Endothelial cell of umbilical vein (primary cell): Measurements from ENCODE around the gene F5. TPM values are rescaled to one million over a fixed set of nuclear protein-coding genes. Genes with fewer than 3 reads are reported as not detected.

ENCODE experiments used
- BruUV-seq: library from RNA; stranded (reverse); fragments of 400-500 nt; replicated peaks from 2 replicates; lab custom pipeline; 2021; lab: Mats Ljungman, UMichigan
- CTCF ChIA-PET: fragments of 300-600, 350-600 bp; sonication (Branson Sonifier 250); formaldehyde crosslinking; loops from one replicate; lab custom pipeline; 2021; ENCODE audit warnings: antibody characterized with exemption, inconsistent platforms; lab: Charles Lee
- POLR2A ChIA-PET: fragments of 300-600, 350-600 bp; sonication (Branson Sonifier 250); formaldehyde crosslinking; loops from one replicate; lab custom pipeline; 2021; ENCODE audit warnings: antibody characterized with exemption, inconsistent platforms; lab: Charles Lee
- DNase-seq: peaks from one replicate; pipeline ENCODE4 v3.0.0-alpha.2; 2011; ENCODE audit warnings: low read depth, low spot score
- FAIRE-seq: peaks from 2 replicates; lab custom pipeline; 2011; peaks lifted over from hg19 to GRCh38; lab: Jason Lieb, UNC
- H2AFZ ChIP-seq: 2 replicates; pipeline ENCODE4 v1.6.0; 2012; ENCODE audit warnings: low read depth, low read length, control low read depth, inconsistent platforms
- H3K27ac ChIP-seq: 2 replicates; pipeline ENCODE4 v1.5.1; 2011; ENCODE audit warnings: low read depth, mild to moderate bottlenecking, control low read depth, low read length, moderate library complexity; ENCODE audit not compliant: insufficient read depth
- H3K27me3 ChIP-seq, 2 experiments: 2 replicates each; pipeline versions ENCODE4 v1.6.0 to v1.6.1; 2011; ENCODE audit warnings: low read length in 2 of 2, mixed read lengths in 1 of 2; ENCODE audit not compliant: control insufficient read depth in 2 of 2, insufficient read depth in 2 of 2
- H3K36me3 ChIP-seq, 2 experiments: 2 replicates in 1 of 2; 3 replicates in 1 of 2; pipeline ENCODE4 v1.5.1; 2011; ENCODE audit warnings: low read length in 2 of 2, mild to moderate bottlenecking in 1 of 2, moderate library complexity in 1 of 2; ENCODE audit not compliant: control insufficient read depth in 2 of 2, insufficient read depth in 2 of 2; ENCODE audit errors: extremely low read depth in 1 of 2
- H3K4me1 ChIP-seq: 3 replicates; pipeline ENCODE4 v1.5.1; 2011; ENCODE audit warnings: mild to moderate bottlenecking, low read length; ENCODE audit not compliant: control insufficient read depth, insufficient read depth; ENCODE audit errors: extremely low read depth
- H3K4me2 ChIP-seq: 2 replicates; pipeline ENCODE4 v1.6.1; 2011; ENCODE audit warnings: low read length, control low read depth, mixed read lengths; ENCODE audit not compliant: insufficient read depth
- H3K4me3 ChIP-seq, 3 experiments: fragments of 200-600 bp in 1 of 3; sonication (generic), shearing (Covaris generic) in 1 of 3; replicated peaks in 1 of 3; 2 replicates each; pipeline ENCODE4 v1.5.1; 2011 to 2016; ENCODE audit warnings: control low read depth in 3 of 3, low read length in 3 of 3, mild to moderate bottlenecking in 2 of 3, inconsistent platforms in 1 of 3, low read depth in 1 of 3, moderate library complexity in 1 of 3; ENCODE audit not compliant: insufficient read depth in 1 of 3
- H3K79me2 ChIP-seq: 2 replicates; pipeline ENCODE4 v1.6.0; 2012; ENCODE audit warnings: low read length, inconsistent platforms; ENCODE audit not compliant: control insufficient read depth, insufficient read depth
- H3K9ac ChIP-seq: replicated peaks from 2 replicates; pipeline ENCODE3; 2011; ENCODE audit warnings: low read length, control low read depth; ENCODE audit not compliant: insufficient read depth; ENCODE audit errors: extremely low read depth
- H3K9me1 ChIP-seq: replicated peaks from 3 replicates; pipeline ENCODE4 v1.6.0; 2011; ENCODE audit warnings: mild to moderate bottlenecking, low read length; ENCODE audit not compliant: control insufficient read depth, insufficient read depth; ENCODE audit errors: extremely low read depth
- H3K9me3 ChIP-seq: replicated peaks from 2 replicates; pipeline ENCODE4 v1.5.1; 2012; ENCODE audit warnings: low read length, inconsistent platforms; ENCODE audit not compliant: control insufficient read depth, insufficient read depth
- H4K20me1 ChIP-seq: replicated peaks from 2 replicates; pipeline ENCODE3; 2011; ENCODE audit warnings: mild to moderate bottlenecking, low read length; ENCODE audit not compliant: control insufficient read depth, insufficient read depth; ENCODE audit errors: extremely low read depth
- EZH2 ChIP-seq: IDR thresholded peaks from 2 replicates; pipeline ENCODE4 v1.6.1; 2012; ENCODE audit warnings: borderline replicate concordance, low read depth, mild to moderate bottlenecking, moderate library complexity, low read length, inconsistent platforms; ENCODE audit not compliant: severe bottlenecking
- FOS ChIP-seq: IDR thresholded peaks from 2 replicates; pipeline ENCODE4 v1.6.1; 2011; ENCODE audit warnings: mild to moderate bottlenecking, low read length, moderate library complexity, borderline replicate concordance; ENCODE audit not compliant: insufficient read depth
- GATA2 ChIP-seq: IDR thresholded peaks from 2 replicates; pipeline ENCODE4 v1.7.0; 2011; ENCODE audit warnings: low read depth, mild to moderate bottlenecking, moderate library complexity, mixed read lengths, low read length; ENCODE audit not compliant: insufficient read length, insufficient read depth
- JUN ChIP-seq: IDR thresholded peaks from 2 replicates; pipeline ENCODE4 v1.6.1; 2011; ENCODE audit warnings: borderline replicate concordance, low read depth; ENCODE audit not compliant: insufficient read length, insufficient read depth
- POLR2AphosphoS5 ChIP-seq: IDR thresholded peaks from 2 replicates; pipeline ENCODE4 v1.6.1; 2012; ENCODE audit warnings: low read depth, mild to moderate bottlenecking, control low read depth, low read length, moderate library complexity; ENCODE audit not compliant: insufficient read depth
- dilution Hi-C: fragments of 300-500 bp; cut with MboI; formaldehyde crosslinking; loops from one replicate; pipeline ENCODE4 v1.15.0; 2019; ENCODE audit warnings: low sequenced_read_pairs; ENCODE audit not compliant: extremely low pct_ligation_motif_present
- intact Hi-C: fragments of 100-400 bp; cut with micrococcal nuclease; formaldehyde crosslinking; loops from one replicate; pipeline ENCODE4 v1.10.0; 2022
- polyA plus RNA-seq, 4 experiments: library from polyadenylated mRNA; depleted of rRNA in 3 of 4; stranded (reverse) in 3 of 4; unstranded in 1 of 4; fragments of >200 nt; gene quantifications; 2 replicates each; pipeline versions ENCODE4 v1.2.1 to v1.2.3, GENCODE V29; 2011 to 2012; ENCODE audit warnings: missing spikeins in 1 of 4
- total RNA-seq: library from RNA; stranded (reverse); gene quantifications from 2 replicates; pipeline ENCODE4 v1.2.3, GENCODE V29; 2021
- TF ChIP-seq, protein P1 (sequence below), 2 donors: IDR thresholded peaks; 1 replicate in 1 of 2; 2 replicates in 1 of 2; pipeline ENCODE4 v1.5.1; 2011; ENCODE audit warnings: low read length in 2 of 2, mild to moderate bottlenecking in 2 of 2, moderate library complexity in 2 of 2, control low read depth in 1 of 2, inconsistent platforms in 1 of 2, low read depth in 1 of 2; ENCODE audit not compliant: insufficient read depth in 1 of 2; ENCODE audit errors: extremely low read depth in 1 of 2

The F5 gene
- total and polyA plus RNA-seq, 2 donors (not counting 3 experiments of a cell fraction or from before 2014, with no cell fraction given): not detected

DNA sequence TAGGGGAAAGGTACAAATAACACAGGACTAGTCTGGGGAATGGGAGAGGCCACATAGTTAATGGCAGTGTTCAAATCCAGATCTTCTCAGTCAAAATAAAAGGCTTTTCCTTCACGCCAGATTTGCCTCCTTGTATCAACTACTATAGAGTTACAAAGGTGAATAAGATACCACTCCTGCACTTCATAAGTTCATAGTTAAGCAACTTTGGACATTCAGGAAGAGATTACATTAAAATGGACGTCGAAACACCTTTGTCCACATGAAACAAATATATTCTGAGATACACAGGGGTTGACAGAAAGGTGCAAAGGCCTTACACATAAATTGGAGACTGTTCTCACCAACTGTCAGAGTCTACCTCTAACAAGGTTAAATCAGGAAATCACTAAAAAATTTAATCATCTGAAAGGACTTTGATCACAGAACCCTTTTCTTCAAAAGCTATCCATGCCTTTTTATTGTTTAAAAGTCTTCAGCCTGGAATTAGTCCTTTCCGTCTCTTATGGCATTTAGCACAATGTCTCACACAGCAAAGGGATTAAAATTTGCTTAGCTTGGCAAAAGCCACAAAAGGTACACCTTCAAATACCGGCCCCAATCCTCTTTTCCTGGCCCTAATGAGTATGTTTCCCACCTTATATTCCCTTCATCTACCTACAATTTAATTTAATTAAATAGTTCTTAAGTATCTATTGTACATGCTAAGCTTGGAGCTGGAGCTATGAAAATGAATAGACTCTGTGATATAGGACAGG, 8.1 kb downstream of the F5 start:
- DNase-seq: no peak
- no peaks in the 10 kb centered on the region for H3K9me1 ChIP-seq
- BruUV-seq: no TSS peak
- no peaks in the 10 kb centered on the region for H3K4me1 ChIP-seq
- no peak for FAIRE-seq
- no peak overlapping the region for H3K4me2 ChIP-seq
- POLR2A ChIA-PET: no interaction called here
- intact Hi-C loops: no loop called here
- no peak overlapping the region for H2AFZ ChIP-seq
- peaks cover 0 to 3% of the 10 kb centered on the region in 2 experiments for H3K27me3 ChIP-seq
- H3K4me3 ChIP-seq: no peak overlapping the region
- H3K9ac ChIP-seq: no peak overlapping the region
- dilution Hi-C loops: no loop called here
- TF ChIP-seq GATA2: no peak
- TF ChIP-seq FOS: no peak
- no peak for TF ChIP-seq JUN
- TF ChIP-seq POLR2AphosphoS5: no peak
- no peak for TF ChIP-seq EZH2
- TF ChIP-seq, protein P1, sequence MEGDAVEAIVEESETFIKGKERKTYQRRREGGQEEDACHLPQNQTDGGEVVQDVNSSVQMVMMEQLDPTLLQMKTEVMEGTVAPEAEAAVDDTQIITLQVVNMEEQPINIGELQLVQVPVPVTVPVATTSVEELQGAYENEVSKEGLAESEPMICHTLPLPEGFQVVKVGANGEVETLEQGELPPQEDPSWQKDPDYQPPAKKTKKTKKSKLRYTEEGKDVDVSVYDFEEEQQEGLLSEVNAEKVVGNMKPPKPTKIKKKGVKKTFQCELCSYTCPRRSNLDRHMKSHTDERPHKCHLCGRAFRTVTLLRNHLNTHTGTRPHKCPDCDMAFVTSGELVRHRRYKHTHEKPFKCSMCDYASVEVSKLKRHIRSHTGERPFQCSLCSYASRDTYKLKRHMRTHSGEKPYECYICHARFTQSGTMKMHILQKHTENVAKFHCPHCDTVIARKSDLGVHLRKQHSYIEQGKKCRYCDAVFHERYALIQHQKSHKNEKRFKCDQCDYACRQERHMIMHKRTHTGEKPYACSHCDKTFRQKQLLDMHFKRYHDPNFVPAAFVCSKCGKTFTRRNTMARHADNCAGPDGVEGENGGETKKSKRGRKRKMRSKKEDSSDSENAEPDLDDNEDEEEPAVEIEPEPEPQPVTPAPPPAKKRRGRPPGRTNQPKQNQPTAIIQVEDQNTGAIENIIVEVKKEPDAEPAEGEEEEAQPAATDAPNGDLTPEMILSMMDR (IDR thresholded peaks at IDR 0.05; ENCODE audit: extremely low read depth in 1 of 2, insufficient read depth in 1 of 2, low read depth in 1 of 2, low read length in 2 of 2): no peak
- no peaks in the 10 kb centered on the region for H4K20me1 ChIP-seq
- no peak overlapping the region for H3K27ac ChIP-seq
- no peaks in the 10 kb centered on the region for H3K9me3 ChIP-seq
- H3K79me2 ChIP-seq: no peaks in the 10 kb centered on the region
- H3K36me3 ChIP-seq: no peaks in the 10 kb centered on the region
- CTCF ChIA-PET: interaction anchor here (1.3 to 1.7 kb wide), 2 partner anchors 17 to 24 kb away, joined by 3 to 4 read pairs; no protein-coding TSS in a partner anchor
